OCI-LY3 (cell line): Measurements from ENCODE around the gene CNTNAP2.

Experiments
- H2AFZ ChIP-seq: fragments of 200-600, 300-600 bp; shearing (Covaris generic); 2 replicates; pipeline ENCODE4 v1.6.0; 2014; ENCODE audit warnings: antibody characterized with exemption, low read depth, low read length
- H3K27ac ChIP-seq: fragments of 200-600, 300-600 bp; sonication (generic); 2 replicates; pipeline ENCODE4 v1.5.1; 2014; ENCODE audit warnings: mild to moderate bottlenecking, low read length, moderate library complexity, mixed read lengths
- H3K27me3 ChIP-seq: fragments of 200-600, 300-600 bp; sonication (generic); 2 replicates; pipeline ENCODE4 v1.6.1; 2014; ENCODE audit warnings: low read depth, low read length, mixed read lengths
- H3K36me3 ChIP-seq: fragments of 200-600, 300-600 bp; sonication (generic); replicated peaks from 2 replicates; pipeline ENCODE3; 2014; ENCODE audit warnings: low read depth, low read length, mixed read lengths
- H3K4me1 ChIP-seq: fragments of 300-600, 200-600 bp; sonication (generic); 2 replicates; pipeline ENCODE4 v1.6.1; 2014; ENCODE audit warnings: low read length, mixed read lengths
- H3K4me2 ChIP-seq: fragments of 200-600, 300-600 bp; sonication (generic); 2 replicates; pipeline ENCODE4 v1.6.1; 2014; ENCODE audit warnings: low read length, mixed read lengths
- H3K4me3 ChIP-seq: fragments of 300-600, 200-600 bp; sonication (generic); 2 replicates; pipeline ENCODE4 v1.5.1; 2014; ENCODE audit warnings: antibody characterized with exemption, mild to moderate bottlenecking, low read length, moderate library complexity
- H3K79me2 ChIP-seq: fragments of 300-600, 200-600 bp; shearing (Covaris generic); 2 replicates; pipeline ENCODE4 v1.6.1; 2014; ENCODE audit warnings: mild to moderate bottlenecking, low read length, mixed read lengths
- H3K9ac ChIP-seq: fragments of 300-600, 200-600 bp; shearing (Covaris generic); 2 replicates; pipeline ENCODE4 v1.6.0; 2014; ENCODE audit warnings: mild to moderate bottlenecking, low read length, moderate library complexity
- H3K9me3 ChIP-seq: fragments of 200-600, 300-600 bp; shearing (Covaris generic); 2 replicates; pipeline ENCODE4 v1.6.1; 2014; ENCODE audit warnings: low read length, mixed read lengths; ENCODE audit not compliant: insufficient read depth
- H4K20me1 ChIP-seq: fragments of 200-600, 300-600 bp; sonication (generic); 2 replicates; pipeline ENCODE4 v1.6.1; 2016; ENCODE audit warnings: low read length, mixed read lengths; ENCODE audit not compliant: insufficient read depth
- EZH2phosphoT487 ChIP-seq: fragments of 200-600 bp; shearing (Covaris generic); IDR thresholded peaks from 2 replicates; pipeline ENCODE4 v1.6.1; 2018; ENCODE audit warnings: antibody characterized with exemption, mixed run types, low read depth
- TF ChIP-seq, protein P1 (sequence below): fragments of 200-600, 300-600 bp; sonication (generic); IDR thresholded peaks from 2 replicates; pipeline ENCODE4 v1.5.1; 2014; ENCODE audit warnings: antibody characterized with exemption, low read length, low read depth

The CNTNAP2 gene

DNA sequence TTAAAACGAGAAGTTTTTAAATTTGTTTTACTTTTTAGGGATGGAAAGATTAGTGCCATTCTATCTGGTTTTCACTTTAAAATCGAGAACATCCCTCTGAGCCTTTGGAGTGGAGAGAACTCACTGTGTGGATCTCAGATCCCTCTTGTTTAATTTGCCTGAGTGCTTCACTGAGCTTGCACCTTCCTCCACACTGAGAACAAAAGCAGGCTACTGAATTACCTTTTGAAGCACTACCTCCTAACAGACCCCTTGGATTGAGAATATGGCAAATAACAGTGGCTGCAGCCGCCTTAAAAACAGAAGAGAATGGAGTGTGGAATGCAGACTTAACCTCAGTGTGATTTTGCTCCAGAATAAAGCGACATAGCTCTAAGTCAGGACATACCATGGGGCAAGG, 204.7 kb downstream of the CNTNAP2 start:
- no peak overlapping the region for H3K4me2 ChIP-seq
- H3K27me3 ChIP-seq: no peaks in the 10 kb centered on the region
- no peak overlapping the region for H3K9ac ChIP-seq
- H3K4me1 ChIP-seq: no peaks in the 10 kb centered on the region
- no peaks in the 10 kb centered on the region for H3K36me3 ChIP-seq
- no peak for TF ChIP-seq EZH2phosphoT487
- TF ChIP-seq, protein P1, sequence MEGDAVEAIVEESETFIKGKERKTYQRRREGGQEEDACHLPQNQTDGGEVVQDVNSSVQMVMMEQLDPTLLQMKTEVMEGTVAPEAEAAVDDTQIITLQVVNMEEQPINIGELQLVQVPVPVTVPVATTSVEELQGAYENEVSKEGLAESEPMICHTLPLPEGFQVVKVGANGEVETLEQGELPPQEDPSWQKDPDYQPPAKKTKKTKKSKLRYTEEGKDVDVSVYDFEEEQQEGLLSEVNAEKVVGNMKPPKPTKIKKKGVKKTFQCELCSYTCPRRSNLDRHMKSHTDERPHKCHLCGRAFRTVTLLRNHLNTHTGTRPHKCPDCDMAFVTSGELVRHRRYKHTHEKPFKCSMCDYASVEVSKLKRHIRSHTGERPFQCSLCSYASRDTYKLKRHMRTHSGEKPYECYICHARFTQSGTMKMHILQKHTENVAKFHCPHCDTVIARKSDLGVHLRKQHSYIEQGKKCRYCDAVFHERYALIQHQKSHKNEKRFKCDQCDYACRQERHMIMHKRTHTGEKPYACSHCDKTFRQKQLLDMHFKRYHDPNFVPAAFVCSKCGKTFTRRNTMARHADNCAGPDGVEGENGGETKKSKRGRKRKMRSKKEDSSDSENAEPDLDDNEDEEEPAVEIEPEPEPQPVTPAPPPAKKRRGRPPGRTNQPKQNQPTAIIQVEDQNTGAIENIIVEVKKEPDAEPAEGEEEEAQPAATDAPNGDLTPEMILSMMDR: no peak
- H3K9me3 ChIP-seq: no peaks in the 10 kb centered on the region
- no peaks in the 10 kb centered on the region for H3K79me2 ChIP-seq
- H3K27ac ChIP-seq: no peak overlapping the region
- H3K4me3 ChIP-seq: no peak overlapping the region
- H4K20me1 ChIP-seq: no peaks in the 10 kb centered on the region
- H2AFZ ChIP-seq: no peak overlapping the region

DNA sequence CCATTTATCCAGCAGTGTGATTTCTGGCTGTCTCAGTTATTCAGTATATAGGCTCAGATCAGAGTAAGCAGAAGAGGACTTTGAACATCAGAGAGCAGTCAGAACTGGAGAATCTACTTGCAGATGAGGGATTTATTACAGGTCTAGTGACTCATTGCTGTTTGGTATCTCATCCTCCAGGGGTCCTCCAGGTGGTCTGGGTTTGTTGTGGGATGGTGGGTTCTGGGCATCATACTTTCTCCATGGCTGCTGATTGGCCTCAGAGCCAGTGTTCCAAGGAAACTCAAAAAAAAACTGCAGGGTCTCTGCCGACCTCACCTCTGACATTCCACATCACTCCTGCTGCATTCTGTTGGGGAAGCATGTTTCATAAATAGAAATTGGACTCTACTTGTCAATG, 214.8 kb downstream of the CNTNAP2 start:
- Histone ChIP-seq H3K4me3 (no peak overlapping the region), H3K36me3 (no peaks in the 10 kb centered on the region), H3K9me3 (no peaks in the 10 kb centered on the region), H4K20me1 (no peaks in the 10 kb centered on the region), H2AFZ (no peak overlapping the region), H3K4me2 (no peak overlapping the region), H3K27me3 (no peaks in the 10 kb centered on the region), H3K4me1 (no peaks in the 10 kb centered on the region), H3K9ac (no peak overlapping the region), H3K27ac (no peak overlapping the region), H3K79me2 (no peaks in the 10 kb centered on the region)
- TF ChIP-seq, protein P1: no peak

- no peaks in the 10 kb centered on the region for H3K36me3 ChIP-seq
- H3K4me1 ChIP-seq: no peaks in the 10 kb centered on the region
- no peak overlapping the region for H3K4me2 ChIP-seq
- H3K4me3 ChIP-seq: no peak overlapping the region
- no peak overlapping the region for H2AFZ ChIP-seq
- H3K27me3 ChIP-seq: no peaks in the 10 kb centered on the region
- H4K20me1 ChIP-seq: no peaks in the 10 kb centered on the region
- H3K9me3 ChIP-seq: no peaks in the 10 kb centered on the region
- TF ChIP-seq, protein P1: no peak
- TF ChIP-seq EZH2phosphoT487: no peak
- H3K9ac ChIP-seq: no peak overlapping the region
- H3K79me2 ChIP-seq: no peaks in the 10 kb centered on the region
- H3K27ac ChIP-seq: no peak overlapping the region
Measured at GRCh38 chr7:146345251-146345650, 228.7 kb downstream of the CNTNAP2 start.

DNA sequence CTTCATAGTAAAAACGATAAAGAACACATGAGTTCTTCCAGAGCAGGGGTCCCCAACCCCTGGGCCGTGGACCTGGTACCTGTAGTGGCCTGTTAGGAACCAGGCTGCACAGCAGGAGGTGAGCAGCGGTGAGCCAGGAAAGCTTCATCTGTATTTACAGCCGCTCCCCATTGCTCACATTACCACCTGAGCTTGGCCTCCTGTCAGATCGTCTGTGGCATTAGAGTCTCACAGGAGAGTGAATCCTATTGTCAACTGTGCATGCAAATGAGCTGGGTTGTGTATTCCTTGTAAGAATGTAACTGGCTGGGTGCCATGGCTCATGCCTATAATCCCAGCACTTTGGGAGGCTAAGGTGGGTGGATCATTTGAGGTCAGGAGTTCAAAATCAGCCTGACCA, 229.5 kb downstream of the CNTNAP2 start:
- H3K79me2 ChIP-seq: no peaks in the 10 kb centered on the region
- no peaks in the 10 kb centered on the region for H4K20me1 ChIP-seq
- H3K4me2 ChIP-seq: no peak overlapping the region
- H3K9me3 ChIP-seq: no peaks in the 10 kb centered on the region
- H3K27ac ChIP-seq: no peak overlapping the region
- no peaks in the 10 kb centered on the region for H3K36me3 ChIP-seq
- no peaks in the 10 kb centered on the region for H3K4me1 ChIP-seq
- H3K9ac ChIP-seq: no peak overlapping the region
- no peak overlapping the region for H2AFZ ChIP-seq
- TF ChIP-seq EZH2phosphoT487: no peak
- TF ChIP-seq, protein P1: no peak
- no peaks in the 10 kb centered on the region for H3K27me3 ChIP-seq
- H3K4me3 ChIP-seq: no peak overlapping the region
